ENCODE results near the gene FRMD4A. TPM values are rescaled to one million over a fixed set of nuclear protein-coding genes. Genes with fewer than 3 reads are reported as not detected.
A peak's percentile ranks its signal among the peaks of the same experiment; 100 is the strongest.
"Not testable (repeated sequence)": the region's sequence is repeated elsewhere in the genome, so short reads cannot be mapped to it uniquely, and the experiment has no call there.

The FRMD4A gene
- total RNA-seq, 2 experiments from 2014 or later, result 0.88 to 1.4 TPM

DNA sequence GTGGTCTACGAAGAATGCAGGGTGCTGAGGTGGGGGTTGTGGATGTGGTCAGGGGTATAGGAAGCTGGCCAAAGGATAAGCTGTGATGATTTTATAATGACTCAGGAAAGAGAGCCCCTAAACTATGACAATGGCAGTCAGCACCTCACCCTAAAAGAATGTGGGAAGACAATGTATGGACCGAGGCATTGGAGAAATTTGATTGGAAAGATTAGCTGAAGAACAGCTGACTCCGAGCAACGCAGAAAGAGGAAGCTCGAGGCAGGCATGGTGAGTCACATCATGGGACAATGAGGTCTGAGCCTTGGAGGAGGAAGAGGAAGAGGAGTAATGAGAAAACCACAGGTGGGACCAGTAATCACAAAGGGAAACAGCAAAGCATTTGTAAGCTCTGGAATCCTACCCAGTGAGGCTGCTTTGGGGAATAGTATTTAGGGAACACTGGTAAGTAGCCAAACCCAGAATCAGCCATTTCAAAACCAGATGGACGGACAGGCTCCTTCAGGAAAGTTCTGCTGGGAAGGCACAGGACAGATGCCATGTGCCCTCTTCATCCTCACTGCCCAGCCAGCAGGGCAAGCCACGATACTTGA is 448.5 kb downstream of the FRMD4A start:
- Mint-ChIP-seq H3K27me3 (peaks cover 9% of the 10 kb centered on the region), H3K9me3 (no peaks in the 10 kb centered on the region), H3K27ac (no peak overlapping the region), H3K4me1 (peaks cover 1% of the 10 kb centered on the region), H3K36me3 (no peaks in the 10 kb centered on the region), H3K4me3 (no peak overlapping the region)
- ATAC-seq (ENCODE audit: low read depth) (no peak), DNase-seq (no peak)
- POLR2A ChIA-PET, result no interaction called here

DNA sequence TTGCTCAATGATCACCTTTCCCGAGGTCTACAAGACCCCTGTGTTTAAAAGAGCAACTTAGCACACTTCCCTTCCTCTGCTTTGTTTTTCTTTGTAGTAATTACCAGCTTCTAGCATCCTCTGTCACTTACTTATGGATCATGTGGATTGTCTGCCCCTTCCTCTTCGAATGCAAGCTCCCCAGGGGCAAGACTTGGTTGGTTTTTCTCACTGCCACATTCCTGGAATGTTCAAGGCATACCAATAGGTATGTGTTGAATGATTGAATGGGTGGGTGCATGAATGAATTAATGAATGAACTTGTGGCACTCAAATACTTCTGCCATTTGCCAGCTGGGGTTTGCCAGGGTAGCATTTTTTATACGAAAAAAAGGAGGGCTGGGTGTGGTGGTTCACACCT is 450.0 kb downstream of the FRMD4A start:
- POLR2A ChIA-PET, result no interaction called here
- no peak overlapping the region for H3K27ac Mint-ChIP-seq

GRCh38 chr10:13877154-13877909 is 453.4 kb downstream of the FRMD4A start:
- H3K36me3 Mint-ChIP-seq, result no peaks in the 10 kb centered on the region
- POLR2A ChIA-PET, result no interaction called here
- H3K4me3 Mint-ChIP-seq, result no peak overlapping the region
- peaks cover 8% of the 10 kb centered on the region for H3K27me3 Mint-ChIP-seq
- H3K27ac Mint-ChIP-seq, result no peak overlapping the region
- H3K4me1 Mint-ChIP-seq, result peaks cover 2% of the 10 kb centered on the region
- H3K9me3 Mint-ChIP-seq, result no peaks in the 10 kb centered on the region
- DNase-seq, result no peak
- no peak for ATAC-seq (ENCODE audit: low read depth)

More for the DNA sequence above, 450.0 kb downstream of the FRMD4A start:
- ATAC-seq (ENCODE audit: low read depth) (no peak), DNase-seq (no peak)
- Mint-ChIP-seq H3K36me3 (no peaks in the 10 kb centered on the region), H3K9me3 (no peaks in the 10 kb centered on the region), H3K27me3 (peaks cover 9% of the 10 kb centered on the region), H3K4me1 (no peaks in the 10 kb centered on the region), H3K4me3 (no peak overlapping the region)

DNA sequence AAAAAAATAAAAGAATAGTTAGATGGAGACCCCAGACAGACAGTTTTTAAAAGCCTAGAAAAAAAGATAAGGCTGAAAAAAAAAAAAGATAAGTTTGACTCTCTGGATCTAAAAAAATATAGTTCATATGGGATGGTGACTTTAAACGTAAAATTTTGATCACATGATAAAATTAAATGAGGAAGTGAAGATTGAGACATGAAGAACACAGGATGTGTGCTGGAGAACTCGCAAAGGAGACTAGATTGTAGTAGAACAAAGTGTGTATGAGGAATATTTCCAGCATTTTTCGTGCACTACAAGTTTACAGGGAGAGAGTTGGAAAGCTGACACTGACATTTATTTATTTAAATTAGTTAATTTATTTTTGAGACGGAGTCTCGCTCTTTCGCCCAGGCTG is 457.5 kb downstream of the FRMD4A start:
- POLR2A ChIA-PET, result no interaction called here
- no peak overlapping the region for H3K4me3 Mint-ChIP-seq
- no peaks in the 10 kb centered on the region for H3K36me3 Mint-ChIP-seq
- H3K27me3 Mint-ChIP-seq, result peaks cover 6% of the 10 kb centered on the region
- peaks cover 2% of the 10 kb centered on the region for H3K4me1 Mint-ChIP-seq
- peak overlapping the region; percentile 46 for H3K27ac Mint-ChIP-seq
- DNase-seq (no peak), ATAC-seq (ENCODE audit: low read depth) (no peak)
- no peaks in the 10 kb centered on the region for H3K9me3 Mint-ChIP-seq

- POLR2A ChIA-PET, result no interaction called here
- no peaks in the 10 kb centered on the region for H3K36me3 Mint-ChIP-seq
- H3K27me3 Mint-ChIP-seq, result peaks cover 6% of the 10 kb centered on the region
- no peak overlapping the region for H3K27ac Mint-ChIP-seq
- no peak for ATAC-seq (ENCODE audit: low read depth)
- DNase-seq, result no peak
- H3K4me1 Mint-ChIP-seq, result peaks cover 2% of the 10 kb centered on the region
- no peak overlapping the region for H3K4me3 Mint-ChIP-seq
- H3K9me3 Mint-ChIP-seq, result no peaks in the 10 kb centered on the region
Observed at GRCh38 chr10:13872411-13872810, 458.3 kb downstream of the FRMD4A start.

DNA sequence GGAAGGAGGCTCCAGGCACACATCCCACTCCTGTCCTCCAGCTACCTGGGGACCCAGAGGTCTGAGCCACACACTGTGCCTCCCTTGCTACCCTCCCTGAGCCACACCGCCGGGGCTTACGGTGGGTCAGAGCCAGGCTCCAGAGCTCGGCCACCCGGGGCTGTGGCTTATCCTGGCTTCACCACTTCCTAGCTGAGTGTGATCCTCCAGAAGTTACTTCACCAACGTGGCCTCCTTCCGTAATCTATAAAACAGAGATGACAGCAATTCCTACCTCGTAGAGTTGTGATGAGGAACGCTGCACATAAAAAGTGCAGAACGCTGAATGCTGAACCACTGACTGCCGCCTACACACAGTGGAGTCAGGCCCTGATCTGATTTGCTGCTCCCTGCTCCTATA is 458.9 kb downstream of the FRMD4A start:
- DNase-seq (no peak), ATAC-seq (ENCODE audit: low read depth) (no peak)
- Mint-ChIP-seq H3K9me3 (no peaks in the 10 kb centered on the region), H3K36me3 (no peaks in the 10 kb centered on the region), H3K27me3 (peaks cover 6% of the 10 kb centered on the region), H3K4me3 (no peak overlapping the region), H3K27ac (no peak overlapping the region), H3K4me1 (peaks cover 2% of the 10 kb centered on the region)
- POLR2A ChIA-PET, result no interaction called here

- Mint-ChIP-seq H3K27me3 (peaks cover 5% of the 10 kb centered on the region), H3K27ac (no peak overlapping the region), H3K4me1 (peaks cover 2% of the 10 kb centered on the region), H3K4me3 (no peak overlapping the region), H3K9me3 (no peaks in the 10 kb centered on the region), H3K36me3 (no peaks in the 10 kb centered on the region)
- no peak for ATAC-seq (ENCODE audit: low read depth)
- no peak for DNase-seq
- POLR2A ChIA-PET, result no interaction called here
Observed at GRCh38 chr10:13871011-13871410, 459.7 kb downstream of the FRMD4A start.

- Mint-ChIP-seq H3K4me3 (no peak overlapping the region), H3K4me1 (peaks cover 2% of the 10 kb centered on the region), H3K27ac (no peak overlapping the region), H3K27me3 (peaks cover 1% of the 10 kb centered on the region), H3K36me3 (no peaks in the 10 kb centered on the region), H3K9me3 (no peaks in the 10 kb centered on the region)
- no peak for DNase-seq
- POLR2A ChIA-PET, result no interaction called here
- no peak for ATAC-seq (ENCODE audit: low read depth)
Observed at GRCh38 chr10:13869295-13869664, 461.4 kb downstream of the FRMD4A start.

- ATAC-seq (ENCODE audit: low read depth), result no peak
- H3K36me3 Mint-ChIP-seq, result no peaks in the 10 kb centered on the region
- H3K27ac Mint-ChIP-seq, result no peak overlapping the region
- DNase-seq, result no peak
- peaks cover 2% of the 10 kb centered on the region for H3K4me1 Mint-ChIP-seq
- no peaks in the 10 kb centered on the region for H3K27me3 Mint-ChIP-seq
- no peak overlapping the region for H3K4me3 Mint-ChIP-seq
- POLR2A ChIA-PET, result no interaction called here
- no peaks in the 10 kb centered on the region for H3K9me3 Mint-ChIP-seq
Observed at GRCh38 chr10:13868528-13869294, 462.0 kb downstream of the FRMD4A start.

DNA sequence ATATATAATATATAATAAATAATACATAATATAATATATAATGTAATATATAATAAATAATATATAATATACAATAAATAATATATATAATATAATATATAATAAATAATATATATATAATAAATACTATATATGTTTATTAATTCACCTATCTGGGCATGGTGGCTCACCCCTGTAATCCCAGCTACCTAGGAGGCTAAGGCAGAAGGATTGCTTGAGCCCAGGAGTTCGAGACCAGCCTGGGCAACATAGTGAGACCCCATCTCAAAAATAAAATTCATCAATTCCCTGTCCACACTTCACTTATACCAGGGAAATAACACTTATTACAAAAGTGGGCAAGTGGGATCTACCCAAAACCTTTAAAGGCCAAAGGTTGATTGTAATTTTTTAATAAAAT is 462.9 kb downstream of the FRMD4A start:
- Mint-ChIP-seq H3K9me3 (no peaks in the 10 kb centered on the region), H3K4me3 (no peak overlapping the region), H3K36me3 (no peaks in the 10 kb centered on the region), H3K27ac (no peak overlapping the region), H3K4me1 (no peaks in the 10 kb centered on the region), H3K27me3 (no peaks in the 10 kb centered on the region)
- POLR2A ChIA-PET, result no interaction called here
- DNase-seq, result no peak
- no peak for ATAC-seq (ENCODE audit: low read depth)

GRCh38 chr10:13865758-13866491 is 464.8 kb downstream of the FRMD4A start:
- Mint-ChIP-seq H3K4me1 (no peaks in the 10 kb centered on the region), H3K27me3 (peaks cover 4% of the 10 kb centered on the region), H3K9me3 (no peaks in the 10 kb centered on the region), H3K4me3 (no peak overlapping the region), H3K36me3 (no peaks in the 10 kb centered on the region), H3K27ac (no peak overlapping the region)
- POLR2A ChIA-PET, result no interaction called here
- no peak for ATAC-seq (ENCODE audit: low read depth)
- no peak for DNase-seq

DNA sequence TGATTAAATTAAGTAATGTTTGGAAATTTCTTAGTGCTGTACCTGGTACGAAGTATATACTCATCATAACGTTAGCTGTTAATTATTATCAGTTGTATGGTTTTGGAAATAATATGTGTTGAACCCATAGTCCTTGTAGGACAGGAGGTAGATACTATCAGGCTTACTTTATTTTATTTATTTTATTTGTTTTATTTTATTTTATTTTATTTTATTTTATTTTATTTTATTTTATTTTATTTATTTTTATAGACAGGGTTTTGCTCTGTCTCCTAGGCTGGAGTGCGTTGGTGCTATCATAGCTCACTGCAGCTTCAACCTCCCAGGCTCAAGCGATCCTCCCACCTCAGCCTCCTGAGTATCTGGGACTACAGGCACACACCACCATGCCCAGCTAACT is 465.5 kb downstream of the FRMD4A start:
- POLR2A ChIA-PET, H3K27me3 Mint-ChIP-seq: not testable (repeated sequence)

DNA sequence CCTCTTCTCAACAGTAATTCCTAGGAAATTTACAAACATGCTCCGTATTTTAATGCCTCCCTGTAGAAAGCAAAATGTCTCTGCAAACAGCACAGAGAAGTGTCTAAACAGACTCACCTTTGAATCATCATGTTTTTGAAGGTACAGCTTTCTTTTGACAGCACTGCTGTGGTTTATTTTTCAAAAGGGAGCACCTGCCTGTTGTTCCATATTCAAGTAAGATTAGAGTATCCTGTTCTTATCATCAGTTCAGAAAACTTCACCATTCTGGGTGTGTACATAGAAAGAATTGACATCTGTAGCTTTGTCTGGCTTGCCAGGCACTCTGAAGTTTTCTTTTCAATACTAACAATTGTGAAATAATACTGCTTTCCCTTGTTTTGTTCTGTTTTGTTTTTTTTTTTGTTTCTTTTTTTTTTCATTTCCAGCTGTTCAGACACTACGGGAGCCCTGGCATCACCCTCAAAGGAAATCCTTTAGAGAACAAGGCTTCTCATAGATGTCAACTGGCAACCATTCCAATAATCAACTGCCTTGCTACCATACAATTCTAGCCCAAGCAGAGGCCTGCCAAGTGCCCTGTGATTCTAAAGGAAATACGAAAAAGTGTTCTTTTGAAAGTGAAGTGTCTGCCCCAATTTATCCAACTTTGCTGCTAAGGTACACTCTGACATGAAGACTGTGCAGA is 468.0 kb downstream of the FRMD4A start:
- Mint-ChIP-seq H3K4me3 (no peak overlapping the region), H3K27ac (no peak overlapping the region), H3K9me3 (no peaks in the 10 kb centered on the region), H3K27me3 (peaks cover 4% of the 10 kb centered on the region), H3K36me3 (no peaks in the 10 kb centered on the region), H3K4me1 (no peaks in the 10 kb centered on the region)
- DNase-seq (no peak), ATAC-seq (ENCODE audit: low read depth) (no peak)
- POLR2A ChIA-PET, result no interaction called here

More for the DNA sequence above, 465.5 kb downstream of the FRMD4A start:
- H3K36me3 Mint-ChIP-seq; H3K4me1 Mint-ChIP-seq; H3K9me3 Mint-ChIP-seq; H3K27ac Mint-ChIP-seq; H3K4me3 Mint-ChIP-seq; ATAC-seq (ENCODE audit: low read depth); DNase-seq: not testable (repeated sequence)

Data from activated naive CD8-positive, alpha-beta T cell treated with anti-CD3 and anti-CD28 coated beads, Interleukin-2, amount 10 ng/mL, durations not matched to agents 7 days and 5 days (primary cell).